ENCODE measurements around the gene GPR107. TPM values are rescaled to one million over a fixed set of nuclear protein-coding genes. Genes with fewer than 3 reads are reported as not detected.

The GPR107 gene
- total and polyA plus RNA-seq, 2 of the 8 experiments (the other 6 are each of a cell fraction or from before 2014, with no cell fraction given): 19.3 to 30.7 TPM

DNA sequence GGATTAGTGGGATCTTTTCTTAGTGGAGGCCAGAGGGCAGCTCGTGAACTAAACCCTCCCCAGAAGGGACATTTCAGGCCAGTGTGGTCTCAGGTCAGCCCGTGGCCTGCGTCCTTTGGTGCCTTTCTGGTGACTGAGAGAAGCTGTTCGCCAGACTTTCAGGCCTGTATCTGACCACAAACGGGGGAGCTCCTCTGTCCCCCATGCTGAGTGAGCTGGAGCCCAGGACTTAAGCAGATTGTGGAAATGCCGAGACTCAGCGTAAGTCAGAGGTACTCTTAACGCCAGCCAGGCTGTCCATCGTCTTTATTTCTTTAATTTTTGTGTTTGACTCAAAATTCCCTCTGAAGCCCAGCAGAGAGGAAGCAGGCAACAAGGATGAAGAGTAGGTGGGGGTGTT lies 63.7 kb downstream of the GPR107 start:
- Histone ChIP-seq H3K79me2 (ENCODE audit: control insufficient read depth in 1 of 2, insufficient read depth in 2 of 2, low read length in 2 of 2) (no peaks in the 10 kb centered on the region), H3K27me3 (replicated peaks in 1 of 4; ENCODE audit: control insufficient read depth in 3 of 4, extremely low read depth in 1 of 4, insufficient read depth in 3 of 4, low read length in 3 of 4) (no peaks in the 10 kb centered on the region), H2BK120ac (replicated peaks; ENCODE audit: low read depth, low read length) (no peak overlapping the region), H3K23me2 (ENCODE audit: low read depth, low read length) (no peaks in the 10 kb centered on the region), H3K4me3 (ENCODE audit: extremely low read depth in 1 of 4, insufficient read depth in 2 of 4, low read depth in 3 of 4, low read length in 4 of 4) (no peak overlapping the region), H4K8ac (ENCODE audit: extremely low read depth, insufficient read depth, low read length) (no peak overlapping the region), H3K18ac (ENCODE audit: extremely low read depth, low read length) (0 out of 2 replicates have a peak overlapping the region, but pooled peaks have one; percentile 9), H2BK20ac (ENCODE audit: low read length) (no peak overlapping the region), H3K23ac (ENCODE audit: insufficient read length) (no peak overlapping the region), H3K36me3 (ENCODE audit: control insufficient read depth in 2 of 4, insufficient read depth in 4 of 4, low read length in 3 of 4) (no peaks in the 10 kb centered on the region), H3K14ac (ENCODE audit: insufficient read length) (no peak overlapping the region), H3K4ac (replicated peaks; ENCODE audit: insufficient read length, low read depth, low read length) (no peak overlapping the region), H2AK5ac (ENCODE audit: low read depth, low read length) (no peak overlapping the region), H2BK5ac (ENCODE audit: low read depth, low read length) (0 out of 2 replicates have a peak overlapping the region, but pooled peaks have one; percentile 30), H2BK15ac (ENCODE audit: low read length) (no peak overlapping the region), H3K56ac (replicated peaks; ENCODE audit: insufficient read length, low read depth, low read length) (no peak overlapping the region), H3K9ac (replicated peaks in 1 of 4; ENCODE audit: extremely low read depth in 1 of 4, low read depth in 3 of 4, low read length in 3 of 4) (no peak overlapping the region), H3K4me1 (replicated peaks in 1 of 4; ENCODE audit: control insufficient read depth in 3 of 4, insufficient read depth in 4 of 4, low read length in 3 of 4) (peaks cover 5 to 15% (median 10%) of the 10 kb centered on the region in 4 experiments), H3K4me2 (ENCODE audit: insufficient read depth in 1 of 2, low read depth in 2 of 2, low read length in 2 of 2) (no peak overlapping the region), H2AFZ (ENCODE audit: low read length) (no peak overlapping the region), H2BK12ac (ENCODE audit: low read depth, low read length) (0 out of 2 replicates have a peak overlapping the region, but pooled peaks have one; percentile 53), H3K27ac (ENCODE audit: low read depth, low read length) (no peak overlapping the region), H3K9me3 (ENCODE audit: insufficient read depth in 2 of 2, low read depth in 1 of 2, low read length in 1 of 2) (no peaks in the 10 kb centered on the region), H4K5ac (ENCODE audit: insufficient read length, low read depth, low read length) (no peak overlapping the region), H3K79me1 (ENCODE audit: low read depth, low read length) (no peaks in the 10 kb centered on the region), H4K20me1 (replicated peaks in 1 of 2; ENCODE audit: control insufficient read depth in 1 of 2, insufficient read depth in 2 of 2, low read length in 2 of 2) (peaks cover 0 to 4% of the 10 kb centered on the region in 2 experiments), H4K91ac (replicated peaks; ENCODE audit: insufficient read length, low read length) (no peak overlapping the region)
- FAIRE-seq: no peak
- DNase-seq (ENCODE audit: low read depth in 1 of 2, low spot score in 2 of 2): no peak
- POLR2A ChIA-PET (ENCODE audit: partially characterized antibody): interaction anchor here (1.6 kb wide), 1 partner anchor 54 kb away, joined by 4 read pairs; no protein-coding TSS in a partner anchor
- CTCF ChIA-PET (ENCODE audit: partially characterized antibody): interaction anchor here (0.8 to 3.7 kb wide), 5 partner anchors 10 to 214 kb away, joined by 3 to 28 read pairs (median 6); no protein-coding TSS in a partner anchor
- WGBS, 2 experiments (ENCODE audit: extremely low coverage in 1 of 2, insufficient coverage in 1 of 2, insufficient read length in 1 of 2, insufficient replicate concordance in 2 of 2, low coverage in 1 of 2, low lambda C conversion rate in 2 of 2, missing lambda C conversion rate in 1 of 2): 84% methylated on average over 9 of the region's 9 CpGs; no CpG with 5 or more reads in 1 of the 2 experiments
- TF ChIP-seq, protein P1, sequence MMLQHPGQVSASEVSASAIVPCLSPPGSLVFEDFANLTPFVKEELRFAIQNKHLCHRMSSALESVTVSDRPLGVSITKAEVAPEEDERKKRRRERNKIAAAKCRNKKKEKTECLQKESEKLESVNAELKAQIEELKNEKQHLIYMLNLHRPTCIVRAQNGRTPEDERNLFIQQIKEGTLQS (IDR thresholded peaks at IDR 0.05; ENCODE audit: insufficient read depth, low read depth, low read length): no peak
- TF ChIP-seq CHD1 (IDR thresholded peaks at IDR 0.05; ENCODE audit: low read depth, low read length) (no peak), SP1 (IDR thresholded peaks at IDR 0.05; ENCODE audit: low read depth, low read length) (no peak), CEBPB (IDR thresholded peaks at IDR 0.05; ENCODE audit: low read depth, low read length) (no peak), HDAC2 (IDR thresholded peaks at IDR 0.05; ENCODE audit: borderline replicate concordance in 1 of 2, low read depth in 2 of 2, low read length in 2 of 2) (no peak), CREB1 (IDR thresholded peaks at IDR 0.05) (no peak), POLR2A (IDR thresholded peaks at IDR 0.05; ENCODE audit: control extremely low read depth in 1 of 2, low read depth in 2 of 2, low read length in 2 of 2) (no peak), NRF1 (IDR thresholded peaks at IDR 0.05; ENCODE audit: low read depth, low read length) (no peak), SIN3A (conservative IDR thresholded peaks at IDR 0.05 in 1 of 2, IDR thresholded peaks at IDR 0.05 in 1 of 2; ENCODE audit: low read depth in 1 of 2, low read length in 2 of 2) (no peak), JUN (IDR thresholded peaks at IDR 0.05; ENCODE audit: low read depth, low read length) (no peak), TAF7 (optimal IDR thresholded peaks at IDR 0.05; ENCODE audit: borderline replicate concordance, low read depth, low read length) (no peak), SP2 (IDR thresholded peaks at IDR 0.05; ENCODE audit: low read length) (no peak)
- TF ChIP-seq, protein P2, sequence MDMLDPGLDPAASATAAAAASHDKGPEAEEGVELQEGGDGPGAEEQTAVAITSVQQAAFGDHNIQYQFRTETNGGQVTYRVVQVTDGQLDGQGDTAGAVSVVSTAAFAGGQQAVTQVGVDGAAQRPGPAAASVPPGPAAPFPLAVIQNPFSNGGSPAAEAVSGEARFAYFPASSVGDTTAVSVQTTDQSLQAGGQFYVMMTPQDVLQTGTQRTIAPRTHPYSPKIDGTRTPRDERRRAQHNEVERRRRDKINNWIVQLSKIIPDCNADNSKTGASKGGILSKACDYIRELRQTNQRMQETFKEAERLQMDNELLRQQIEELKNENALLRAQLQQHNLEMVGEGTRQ (IDR thresholded peaks at IDR 0.05; ENCODE audit: low read length): no peak
